Stimulated activated CD4-positive, alpha-beta T cell treated with anti-CD3 and anti-CD28 coated beads, Interleukin-1b, Interleukin-23, amount 100 ng/mL, for 48 hours (primary cell): ENCODE measurements around the gene GNPAT.

Experiments
- DNase-seq: peaks from one replicate; pipeline ENCODE4 v3.0.0-alpha.2; 2020

Gene GNPAT

GRCh38 chr1:231213831-231214573, 27.0 kb upstream of the GNPAT start:
- DNase-seq, result no peak

- no peak for DNase-seq
Measured at GRCh38 chr1:231214918-231215680, 25.9 kb upstream of the GNPAT start.

- no peak for DNase-seq
Measured at GRCh38 chr1:231215681-231216385, 25.2 kb upstream of the GNPAT start.

- no peak for DNase-seq
Measured at GRCh38 chr1:231216498-231216897, 24.5 kb upstream of the GNPAT start.

GRCh38 chr1:231217056-231217455, 24.0 kb upstream of the GNPAT start:
- no peak for DNase-seq

GRCh38 chr1:231218078-231218477, 22.9 kb upstream of the GNPAT start:
- DNase-seq, result no peak

- no peak for DNase-seq
Measured at GRCh38 chr1:231219422-231220401, 21.3 kb upstream of the GNPAT start.

- DNase-seq, result no peak
Measured at GRCh38 chr1:231220801-231221200, 20.2 kb upstream of the GNPAT start.

- DNase-seq, result no peak
Measured at GRCh38 chr1:231226156-231226555, 14.9 kb upstream of the GNPAT start.

- no peak for DNase-seq
Measured at GRCh38 chr1:231231511-231231910, 9.5 kb upstream of the GNPAT start.

GRCh38 chr1:231232870-231233734, 7.9 kb upstream of the GNPAT start:
- DNase-seq, result no peak

- no peak for DNase-seq
Measured at GRCh38 chr1:231233735-231234417, 7.1 kb upstream of the GNPAT start.

- DNase-seq, result no peak
Measured at GRCh38 chr1:231234506-231234905, 6.5 kb upstream of the GNPAT start.

GRCh38 chr1:231235526-231236207, 5.3 kb upstream of the GNPAT start:
- no peak for DNase-seq

- no peak for DNase-seq
Measured at GRCh38 chr1:231236208-231236591, 4.8 kb upstream of the GNPAT start.

GRCh38 chr1:231236938-231237337, 4.1 kb upstream of the GNPAT start:
- DNase-seq, result no peak

- DNase-seq, result no peak
Measured at GRCh38 chr1:231238298-231238697, 2.7 kb upstream of the GNPAT start.

GRCh38 chr1:231240531-231240882, 505 bp upstream of the GNPAT start:
- no peak for DNase-seq

- DNase-seq, result no peak
Measured at GRCh38 chr1:231241750-231242149, 738 bp downstream of the GNPAT start.

- no peak for DNase-seq
Measured at GRCh38 chr1:231242516-231243198, 1.6 kb downstream of the GNPAT start.
